Measurements from ENCODE around the gene LRP10.
A peak's percentile ranks its signal among the peaks of the same experiment; 100 is the strongest.

The LRP10 gene

DNA sequence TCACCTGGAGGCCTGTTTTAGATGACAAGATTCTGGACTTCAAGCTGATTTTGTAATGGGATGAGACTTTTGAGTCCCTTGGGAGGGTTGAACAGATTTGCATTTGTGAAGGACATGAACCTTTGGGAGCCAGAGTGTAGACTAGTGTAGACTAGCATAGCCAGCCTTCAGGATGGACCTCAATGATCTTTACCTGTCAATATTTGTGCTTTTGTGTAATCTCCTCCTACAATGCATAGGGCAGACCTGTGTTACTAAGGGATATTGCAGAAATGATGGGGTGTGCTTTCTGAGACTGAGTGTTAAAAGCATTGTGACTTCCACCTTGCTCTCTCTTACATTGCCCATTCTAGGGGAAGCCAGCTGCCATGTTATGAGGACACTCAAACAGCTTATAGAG, 9.9 kb upstream of the LRP10 start:
- in situ Hi-C loops (cut with HindIII; ENCODE audit: low pct_ligation_motif_present, low sequenced_read_pairs), result no loop called here
- DNase-seq, result no peak
- Histone ChIP-seq H3K36me3 (replicated peaks) (no peaks in the 10 kb centered on the region), H3K4me3 (ENCODE audit: low read depth, low read length) (no peak overlapping the region), H3K27me3 (replicated peaks) (no peaks in the 10 kb centered on the region), H3K27ac (no peak overlapping the region)
- TF ChIP-seq, protein P1, sequence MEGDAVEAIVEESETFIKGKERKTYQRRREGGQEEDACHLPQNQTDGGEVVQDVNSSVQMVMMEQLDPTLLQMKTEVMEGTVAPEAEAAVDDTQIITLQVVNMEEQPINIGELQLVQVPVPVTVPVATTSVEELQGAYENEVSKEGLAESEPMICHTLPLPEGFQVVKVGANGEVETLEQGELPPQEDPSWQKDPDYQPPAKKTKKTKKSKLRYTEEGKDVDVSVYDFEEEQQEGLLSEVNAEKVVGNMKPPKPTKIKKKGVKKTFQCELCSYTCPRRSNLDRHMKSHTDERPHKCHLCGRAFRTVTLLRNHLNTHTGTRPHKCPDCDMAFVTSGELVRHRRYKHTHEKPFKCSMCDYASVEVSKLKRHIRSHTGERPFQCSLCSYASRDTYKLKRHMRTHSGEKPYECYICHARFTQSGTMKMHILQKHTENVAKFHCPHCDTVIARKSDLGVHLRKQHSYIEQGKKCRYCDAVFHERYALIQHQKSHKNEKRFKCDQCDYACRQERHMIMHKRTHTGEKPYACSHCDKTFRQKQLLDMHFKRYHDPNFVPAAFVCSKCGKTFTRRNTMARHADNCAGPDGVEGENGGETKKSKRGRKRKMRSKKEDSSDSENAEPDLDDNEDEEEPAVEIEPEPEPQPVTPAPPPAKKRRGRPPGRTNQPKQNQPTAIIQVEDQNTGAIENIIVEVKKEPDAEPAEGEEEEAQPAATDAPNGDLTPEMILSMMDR (IDR thresholded peaks at IDR 0.05; ENCODE audit: low read depth, low read length, missing control alignments), result no peak

DNA sequence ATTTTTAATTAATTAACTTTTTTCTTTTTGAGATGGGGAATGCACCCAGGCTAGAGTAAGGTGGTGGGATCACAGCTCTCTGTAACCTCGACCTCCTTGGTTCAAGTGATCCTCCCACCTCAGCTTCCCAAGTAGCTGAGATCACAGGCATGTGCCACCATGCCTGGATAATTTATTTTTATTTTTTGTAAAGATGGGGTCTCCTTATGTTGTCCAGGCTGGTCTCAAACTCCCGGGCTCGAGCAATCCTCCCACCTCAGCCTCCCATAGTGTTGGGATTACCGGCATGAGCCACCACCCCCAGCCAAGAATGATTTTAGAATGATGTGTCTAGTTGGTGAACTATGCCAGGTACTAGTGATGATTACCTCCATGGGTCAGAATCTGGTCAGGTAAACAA, 6.6 kb upstream of the LRP10 start:
- in situ Hi-C loops (cut with HindIII; ENCODE audit: low pct_ligation_motif_present, low sequenced_read_pairs), result no loop called here

DNA sequence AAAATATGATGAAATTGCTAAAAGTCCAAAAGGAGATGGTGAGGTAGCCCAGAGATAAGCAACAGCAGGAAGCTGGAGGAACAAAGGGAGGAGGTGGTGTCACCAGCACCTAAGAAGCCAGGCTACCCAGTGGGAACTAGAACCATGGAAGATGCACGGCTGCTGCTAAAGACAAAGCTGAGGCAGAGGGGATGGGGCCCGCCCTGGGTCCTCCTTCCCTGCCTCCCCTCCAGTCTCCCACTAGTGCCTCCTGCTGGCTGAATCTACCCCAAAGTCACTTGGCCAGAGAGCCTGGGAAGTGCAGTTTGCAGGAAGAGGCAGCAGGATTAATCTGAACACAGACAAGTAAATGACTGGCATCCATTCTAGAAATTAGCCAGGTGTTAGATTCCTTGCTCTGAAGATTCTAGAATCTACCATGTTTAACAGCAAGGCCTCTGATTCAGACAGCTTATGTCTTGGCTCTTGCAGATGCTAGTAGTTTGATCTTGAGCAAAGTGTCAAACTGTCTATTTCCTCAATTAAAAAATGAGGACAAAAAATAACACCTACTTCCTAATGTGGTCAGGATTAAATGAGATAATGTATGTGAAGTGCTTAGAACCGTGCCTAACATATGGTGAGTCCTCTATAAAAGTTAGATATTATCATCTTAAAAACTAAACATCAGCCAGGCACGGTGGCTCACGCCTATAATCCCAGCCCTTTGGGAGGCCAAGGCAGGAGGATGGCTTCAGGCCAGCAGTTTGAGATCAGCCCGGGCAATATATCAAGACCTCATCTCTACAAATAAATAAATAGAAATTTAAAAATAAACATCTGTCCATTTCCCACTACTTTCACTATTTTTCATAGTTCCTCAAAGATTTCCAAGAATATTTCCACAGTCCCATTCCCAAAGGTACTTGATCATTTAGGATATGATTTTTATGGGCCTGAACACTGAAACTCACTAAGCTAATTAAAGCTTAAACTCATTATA, 5.8 kb upstream of the LRP10 start:
- Histone ChIP-seq H3K36me3 (replicated peaks) (no peaks in the 10 kb centered on the region), H3K27ac (no peak overlapping the region), H3K4me3 (ENCODE audit: low read depth, low read length) (no peak overlapping the region), H3K27me3 (replicated peaks) (no peaks in the 10 kb centered on the region)
- in situ Hi-C loops (cut with HindIII; ENCODE audit: low pct_ligation_motif_present, low sequenced_read_pairs), result no loop called here
- no peak for DNase-seq
- TF ChIP-seq, protein P1 (IDR thresholded peaks at IDR 0.05; ENCODE audit: low read depth, low read length, missing control alignments), result peak; percentile 49

More for the DNA sequence above, 6.6 kb upstream of the LRP10 start:
- no peaks in the 10 kb centered on the region for H3K27me3 ChIP-seq (replicated peaks)
- no peaks in the 10 kb centered on the region for H3K36me3 ChIP-seq (replicated peaks)
- DNase-seq, result no peak
- H3K27ac ChIP-seq, result no peak overlapping the region
- TF ChIP-seq, protein P1 (IDR thresholded peaks at IDR 0.05; ENCODE audit: low read depth, low read length, missing control alignments), result no peak
- no peak overlapping the region for H3K4me3 ChIP-seq (ENCODE audit: low read depth, low read length)

DNA sequence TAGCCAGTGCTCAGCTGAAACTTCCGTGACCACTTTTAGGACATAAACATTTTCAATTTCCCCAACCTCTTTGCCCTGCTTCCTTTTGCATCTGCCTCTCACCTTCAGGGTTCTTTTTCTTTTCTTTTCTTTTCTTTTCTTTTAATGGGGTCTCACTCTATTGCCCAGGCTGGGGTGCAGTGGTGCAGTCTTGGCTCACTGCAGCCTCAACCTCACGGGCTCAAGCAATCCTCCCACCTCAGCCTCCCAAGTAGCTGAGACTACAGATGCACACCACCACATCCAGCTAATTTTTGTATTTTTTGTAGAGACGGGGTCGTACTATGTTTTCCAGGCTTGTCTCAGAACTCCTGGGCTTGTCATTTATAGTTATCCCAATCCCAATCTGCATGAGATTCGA, 4.7 kb upstream of the LRP10 start:
- TF ChIP-seq, protein P1 (IDR thresholded peaks at IDR 0.05; ENCODE audit: low read depth, low read length, missing control alignments), result no peak
- H3K4me3 ChIP-seq (ENCODE audit: low read depth, low read length), result no peak overlapping the region
- H3K27ac ChIP-seq, result no peak overlapping the region
- no peaks in the 10 kb centered on the region for H3K36me3 ChIP-seq (replicated peaks)
- in situ Hi-C loops (cut with HindIII; ENCODE audit: low pct_ligation_motif_present, low sequenced_read_pairs), result no loop called here
- DNase-seq, result no peak
- no peaks in the 10 kb centered on the region for H3K27me3 ChIP-seq (replicated peaks)

DNA sequence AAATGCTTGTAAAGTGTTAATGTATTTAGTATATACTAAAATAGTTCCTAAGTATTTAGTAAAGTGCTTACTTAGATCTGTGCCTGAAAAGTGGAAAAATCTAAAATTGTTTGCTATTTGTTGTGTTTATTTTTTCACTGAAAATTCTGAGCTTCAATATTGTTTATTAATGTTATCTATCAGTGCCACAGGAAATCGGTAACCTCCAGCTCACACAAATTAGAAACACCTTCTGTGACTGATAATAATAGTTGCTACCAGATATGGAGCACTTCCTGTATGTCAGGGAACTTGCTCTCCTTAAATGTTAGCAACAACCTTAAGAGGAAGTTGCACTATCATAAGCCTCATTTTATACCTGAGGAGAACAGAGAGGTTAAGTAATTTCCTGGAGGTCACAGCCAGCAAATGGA, 723 bp upstream of the LRP10 start:
- peak overlapping the region; percentile 80 for H3K4me3 ChIP-seq (ENCODE audit: low read depth, low read length)
- in situ Hi-C loops (cut with HindIII; ENCODE audit: low pct_ligation_motif_present, low sequenced_read_pairs), result no loop called here
- DNase-seq, result no peak
- H3K36me3 ChIP-seq (replicated peaks), result peaks cover 25% of the 10 kb centered on the region
- peak overlapping the region; percentile 81 for H3K27ac ChIP-seq
- no peaks in the 10 kb centered on the region for H3K27me3 ChIP-seq (replicated peaks)
- TF ChIP-seq, protein P1 (IDR thresholded peaks at IDR 0.05; ENCODE audit: low read depth, low read length, missing control alignments), result no peak
